HUES6 (cell line): Measurements from ENCODE around the gene ELP4.

Source experiments
- H3K27ac ChIP-seq: 2 replicates; pipeline ENCODE4 v1.7.0; 2013; ENCODE audit warnings: low read depth, mild to moderate bottlenecking, low read length, inconsistent platforms
- H3K27me3 ChIP-seq: 2 replicates; pipeline ENCODE4 v1.6.1; 2013; ENCODE audit warnings: low read length; ENCODE audit not compliant: control insufficient read depth, insufficient read depth
- H3K36me3 ChIP-seq: 2 replicates; pipeline ENCODE4 v1.6.1; 2013; ENCODE audit warnings: low read length; ENCODE audit not compliant: control insufficient read depth, insufficient read depth
- H3K4me1 ChIP-seq: 2 replicates; pipeline ENCODE4 v1.6.1; 2013; ENCODE audit warnings: low read length; ENCODE audit not compliant: control insufficient read depth, insufficient read depth
- H3K4me3 ChIP-seq: 2 replicates; pipeline ENCODE4 v1.5.1; 2013; ENCODE audit warnings: low read depth, low read length
- H3K9ac ChIP-seq: one replicate; pipeline ENCODE4 v1.6.1; 2013; ENCODE audit warnings: mild to moderate bottlenecking, low read length
- H3K9me3 ChIP-seq: 2 replicates; pipeline ENCODE4 v1.6.1; 2013; ENCODE audit warnings: low read depth, low read length; ENCODE audit not compliant: control insufficient read depth, insufficient read depth

ELP4 gene

GRCh38 chr11:31606893-31607292, 97.3 kb downstream of the ELP4 start:
- no peak overlapping the region for H3K4me3 ChIP-seq
- H3K27ac ChIP-seq: no peak overlapping the region
- H3K9me3 ChIP-seq: no peaks in the 10 kb centered on the region
- no peaks in the 10 kb centered on the region for H3K36me3 ChIP-seq
- H3K4me1 ChIP-seq: no peaks in the 10 kb centered on the region; the same call in 1 of the 2 replicates
- H3K9ac ChIP-seq: no peak overlapping the region
- no peaks in the 10 kb centered on the region for H3K27me3 ChIP-seq

GRCh38 chr11:31607914-31608313, 98.3 kb downstream of the ELP4 start:
- H3K9ac ChIP-seq: no peak overlapping the region
- no peaks in the 10 kb centered on the region for H3K27me3 ChIP-seq
- H3K36me3 ChIP-seq: no peaks in the 10 kb centered on the region
- H3K4me1 ChIP-seq: peaks cover 7% of the 10 kb centered on the region; the same call in 1 of the 2 replicates
- H3K27ac ChIP-seq: no peak overlapping the region
- H3K4me3 ChIP-seq: no peak overlapping the region
- H3K9me3 ChIP-seq: no peaks in the 10 kb centered on the region

GRCh38 chr11:31608995-31609394, 99.4 kb downstream of the ELP4 start:
- Histone ChIP-seq H3K27me3 (no peaks in the 10 kb centered on the region), H3K9ac (no peak overlapping the region), H3K4me3 (no peak overlapping the region), H3K36me3 (no peaks in the 10 kb centered on the region), H3K27ac (no peak overlapping the region), H3K4me1 (peaks cover 7% of the 10 kb centered on the region; the same call in 1 of the 2 replicates), H3K9me3 (no peaks in the 10 kb centered on the region)

- Histone ChIP-seq H3K27me3 (no peaks in the 10 kb centered on the region), H3K9ac (no peak overlapping the region), H3K4me3 (no peak overlapping the region), H3K9me3 (no peaks in the 10 kb centered on the region), H3K36me3 (no peaks in the 10 kb centered on the region), H3K4me1 (peaks cover 7% of the 10 kb centered on the region; the same call in 1 of the 2 replicates), H3K27ac (no peak overlapping the region)
Observed at GRCh38 chr11:31610544-31610943, 101.0 kb downstream of the ELP4 start.

- H3K4me1 ChIP-seq: peaks cover 7% of the 10 kb centered on the region; the same call in 1 of the 2 replicates
- no peaks in the 10 kb centered on the region for H3K27me3 ChIP-seq
- H3K36me3 ChIP-seq: no peaks in the 10 kb centered on the region
- no peaks in the 10 kb centered on the region for H3K9me3 ChIP-seq
- H3K4me3 ChIP-seq: no peak overlapping the region
- no peak overlapping the region for H3K27ac ChIP-seq
- H3K9ac ChIP-seq: no peak overlapping the region
Observed at GRCh38 chr11:31617246-31617645, 107.7 kb downstream of the ELP4 start.

DNA sequence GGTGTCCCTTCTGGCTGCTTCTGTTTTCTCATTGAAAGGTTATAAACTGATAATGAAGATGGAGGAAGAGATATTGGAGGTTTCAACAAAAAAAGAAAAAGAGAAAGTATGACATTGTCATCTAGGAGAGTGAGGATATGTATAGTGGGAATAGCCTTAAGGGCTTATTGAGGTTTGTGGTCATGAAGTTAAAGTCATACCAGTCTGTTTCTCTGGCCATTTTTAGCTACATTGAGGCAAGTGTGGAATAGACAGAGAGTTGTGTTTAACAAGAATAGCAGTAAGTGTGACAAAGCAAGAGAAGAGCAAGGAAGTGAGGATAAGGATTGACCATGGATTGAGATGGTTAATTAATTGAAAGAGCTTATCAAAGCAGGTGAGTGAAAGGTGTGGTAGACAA, 110.4 kb downstream of the ELP4 start:
- H3K27ac ChIP-seq: no peak overlapping the region
- H3K36me3 ChIP-seq: no peaks in the 10 kb centered on the region
- H3K27me3 ChIP-seq: no peaks in the 10 kb centered on the region
- no peak overlapping the region for H3K9ac ChIP-seq
- no peaks in the 10 kb centered on the region for H3K4me1 ChIP-seq
- H3K4me3 ChIP-seq: no peak overlapping the region
- H3K9me3 ChIP-seq: no peaks in the 10 kb centered on the region

GRCh38 chr11:31620434-31620833, 110.9 kb downstream of the ELP4 start:
- Histone ChIP-seq H3K27me3 (no peaks in the 10 kb centered on the region), H3K9me3 (no peaks in the 10 kb centered on the region), H3K4me1 (no peaks in the 10 kb centered on the region), H3K27ac (no peak overlapping the region), H3K4me3 (no peak overlapping the region), H3K36me3 (no peaks in the 10 kb centered on the region), H3K9ac (no peak overlapping the region)

- no peaks in the 10 kb centered on the region for H3K9me3 ChIP-seq
- H3K4me3 ChIP-seq: no peak overlapping the region
- H3K27me3 ChIP-seq: no peaks in the 10 kb centered on the region
- H3K36me3 ChIP-seq: no peaks in the 10 kb centered on the region
- no peaks in the 10 kb centered on the region for H3K4me1 ChIP-seq
- H3K9ac ChIP-seq: no peak overlapping the region
- no peak overlapping the region for H3K27ac ChIP-seq
Observed at GRCh38 chr11:31625868-31626267, 116.3 kb downstream of the ELP4 start.

DNA sequence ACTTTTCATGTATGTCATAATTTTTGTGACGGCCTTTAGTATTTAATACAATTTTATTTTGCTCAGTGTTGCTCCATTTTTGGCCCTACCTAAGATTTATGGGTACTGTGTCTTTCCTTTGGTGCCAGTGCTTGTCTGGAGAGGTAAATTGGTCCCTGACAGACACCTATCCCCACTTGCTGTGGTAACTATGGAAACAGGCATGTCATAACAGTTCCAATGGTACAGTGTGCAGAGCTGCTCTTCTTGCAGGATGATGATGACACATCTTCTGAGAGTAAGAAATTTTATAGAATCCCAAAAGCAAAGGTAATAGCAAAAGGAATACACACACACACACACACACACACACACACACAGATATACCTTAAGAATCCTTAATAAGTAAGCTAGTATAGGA, 118.5 kb downstream of the ELP4 start:
- Histone ChIP-seq H3K27me3 (no peaks in the 10 kb centered on the region), H3K4me1 (no peaks in the 10 kb centered on the region), H3K27ac (no peak overlapping the region), H3K4me3 (no peak overlapping the region), H3K9ac (no peak overlapping the region), H3K9me3 (no peaks in the 10 kb centered on the region), H3K36me3 (no peaks in the 10 kb centered on the region)

DNA sequence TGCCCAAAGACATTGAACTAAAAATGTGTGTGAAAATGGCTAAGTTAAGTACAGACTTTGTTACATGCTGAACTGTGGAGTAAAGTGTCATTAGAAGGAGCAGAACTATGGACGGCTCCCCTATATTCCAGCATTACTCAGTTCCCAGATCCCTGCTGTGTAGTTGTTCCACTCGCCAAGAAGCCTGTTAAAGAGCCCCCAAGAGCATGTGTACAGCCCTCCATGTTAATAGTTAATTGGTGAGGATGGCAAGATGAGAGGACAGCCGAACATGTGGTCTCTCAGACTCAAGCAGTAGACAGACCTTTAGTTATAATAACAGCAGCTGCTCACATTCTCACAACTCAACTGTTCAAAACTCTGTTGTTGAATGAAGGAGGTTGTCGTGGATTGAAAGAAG, 127.4 kb downstream of the ELP4 start:
- Histone ChIP-seq H3K27ac (no peak overlapping the region), H3K27me3 (no peaks in the 10 kb centered on the region), H3K4me3 (no peak overlapping the region), H3K4me1 (no peaks in the 10 kb centered on the region), H3K9me3 (no peaks in the 10 kb centered on the region), H3K9ac (no peak overlapping the region), H3K36me3 (no peaks in the 10 kb centered on the region)

DNA sequence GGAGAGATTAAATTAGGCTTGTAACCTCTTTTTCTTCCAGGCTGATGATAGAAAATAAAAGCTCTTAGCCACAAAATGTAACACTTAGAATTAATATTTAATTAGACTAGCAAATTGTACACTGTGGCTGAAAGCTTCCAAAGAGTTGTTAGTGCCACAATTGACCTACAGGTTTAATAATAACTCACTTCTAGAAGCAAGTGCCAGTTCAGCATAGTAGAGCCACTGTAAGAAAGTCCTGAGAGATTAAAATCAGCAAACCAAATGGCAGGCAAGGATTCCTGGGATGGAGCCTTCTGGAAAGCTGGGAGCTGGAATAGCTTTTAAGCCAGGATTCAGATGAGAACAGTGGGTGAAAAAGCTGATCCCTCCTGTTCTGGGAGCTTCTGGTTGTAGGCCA, 131.0 kb downstream of the ELP4 start:
- no peaks in the 10 kb centered on the region for H3K4me1 ChIP-seq
- H3K36me3 ChIP-seq: no peaks in the 10 kb centered on the region
- H3K27ac ChIP-seq: no peak overlapping the region
- H3K27me3 ChIP-seq: no peaks in the 10 kb centered on the region
- no peaks in the 10 kb centered on the region for H3K9me3 ChIP-seq
- no peak overlapping the region for H3K4me3 ChIP-seq
- no peak overlapping the region for H3K9ac ChIP-seq

GRCh38 chr11:31641477-31642062, 132.0 kb downstream of the ELP4 start:
- H3K36me3 ChIP-seq: no peaks in the 10 kb centered on the region
- no peak overlapping the region for H3K9ac ChIP-seq
- H3K27me3 ChIP-seq: no peaks in the 10 kb centered on the region

More at GRCh38 chr11:31641477-31642062, 132.0 kb downstream of the ELP4 start:
- no peak overlapping the region for H3K4me3 ChIP-seq
- H3K27ac ChIP-seq: no peak overlapping the region
- H3K9me3 ChIP-seq: no peaks in the 10 kb centered on the region
- H3K4me1 ChIP-seq: no peaks in the 10 kb centered on the region
